Measurements from ENCODE around the gene COMMD3. TPM values are rescaled to one million over a fixed set of nuclear protein-coding genes. Genes with fewer than 3 reads are reported as not detected.

The COMMD3 gene
- total and polyA plus RNA-seq, 9 of the 15 experiments (the other 6 are each of a cell fraction or from before 2014, with no cell fraction given): 50.7 to 217 (median 80.1) TPM

DNA sequence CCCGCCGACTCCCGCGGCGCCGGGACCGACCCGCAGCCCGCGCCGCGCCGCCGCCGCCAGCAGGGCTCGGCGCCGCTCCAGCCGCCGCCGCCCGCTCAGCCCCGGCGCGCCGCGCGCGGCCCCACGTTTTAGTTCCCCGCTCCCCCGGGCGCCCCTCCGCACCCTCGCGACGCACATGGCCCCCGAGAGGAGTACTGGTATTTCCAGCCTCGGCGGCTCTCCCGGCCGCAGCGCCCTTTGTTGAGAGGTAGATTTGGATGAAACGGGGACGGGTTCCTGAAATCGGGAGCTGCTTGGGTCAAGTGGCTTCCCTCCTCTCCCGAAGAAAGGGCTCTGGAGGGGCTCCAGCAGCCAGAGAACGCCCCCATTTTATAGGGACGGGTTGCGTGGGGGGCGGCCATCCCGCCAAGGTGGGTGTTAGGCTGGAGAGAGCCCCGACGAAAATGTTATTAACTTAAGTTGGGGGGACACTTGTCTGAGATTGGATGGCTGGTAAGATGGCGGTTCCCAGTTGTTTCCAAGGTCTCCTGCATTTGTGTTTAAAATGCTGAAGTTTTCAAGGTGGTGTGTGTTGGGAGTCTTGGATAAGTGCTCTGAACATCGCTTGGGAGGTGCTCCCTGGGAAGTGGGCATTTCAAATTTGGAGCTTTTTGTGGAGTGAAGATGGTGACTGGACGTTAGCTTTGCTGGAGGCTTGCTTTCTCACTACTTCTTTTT is 5.9 kb downstream of the COMMD3 start (continued):
- TF ChIP-seq, protein P1, sequence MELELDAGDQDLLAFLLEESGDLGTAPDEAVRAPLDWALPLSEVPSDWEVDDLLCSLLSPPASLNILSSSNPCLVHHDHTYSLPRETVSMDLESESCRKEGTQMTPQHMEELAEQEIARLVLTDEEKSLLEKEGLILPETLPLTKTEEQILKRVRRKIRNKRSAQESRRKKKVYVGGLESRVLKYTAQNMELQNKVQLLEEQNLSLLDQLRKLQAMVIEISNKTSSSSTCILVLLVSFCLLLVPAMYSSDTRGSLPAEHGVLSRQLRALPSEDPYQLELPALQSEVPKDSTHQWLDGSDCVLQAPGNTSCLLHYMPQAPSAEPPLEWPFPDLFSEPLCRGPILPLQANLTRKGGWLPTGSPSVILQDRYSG (tag; conservative IDR thresholded peaks at IDR 0.05; ENCODE audit: low read depth): no peak
- TF ChIP-seq EZH2 (IDR thresholded peaks at IDR 0.05; ENCODE audit: borderline replicate concordance, low read depth, low read length): peak; percentile 100
- TF ChIP-seq RBM17 (IDR thresholded peaks at IDR 0.05; ENCODE audit: borderline replicate concordance, low read depth, low read length): no peak
- peak; percentile 81 for TF ChIP-seq CHD1 (IDR thresholded peaks at IDR 0.05; ENCODE audit: low read length)
- TF ChIP-seq, protein P2, sequence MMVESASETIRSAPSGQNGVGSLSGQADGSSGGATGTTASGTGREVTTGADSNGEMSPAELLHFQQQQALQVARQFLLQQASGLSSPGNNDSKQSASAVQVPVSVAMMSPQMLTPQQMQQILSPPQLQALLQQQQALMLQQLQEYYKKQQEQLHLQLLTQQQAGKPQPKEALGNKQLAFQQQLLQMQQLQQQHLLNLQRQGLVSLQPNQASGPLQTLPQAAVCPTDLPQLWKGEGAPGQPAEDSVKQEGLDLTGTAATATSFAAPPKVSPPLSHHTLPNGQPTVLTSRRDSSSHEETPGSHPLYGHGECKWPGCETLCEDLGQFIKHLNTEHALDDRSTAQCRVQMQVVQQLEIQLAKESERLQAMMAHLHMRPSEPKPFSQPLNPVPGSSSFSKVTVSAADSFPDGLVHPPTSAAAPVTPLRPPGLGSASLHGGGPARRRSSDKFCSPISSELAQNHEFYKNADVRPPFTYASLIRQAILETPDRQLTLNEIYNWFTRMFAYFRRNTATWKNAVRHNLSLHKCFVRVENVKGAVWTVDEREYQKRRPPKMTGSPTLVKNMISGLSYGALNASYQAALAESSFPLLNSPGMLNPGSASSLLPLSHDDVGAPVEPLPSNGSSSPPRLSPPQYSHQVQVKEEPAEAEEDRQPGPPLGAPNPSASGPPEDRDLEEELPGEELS (CRISPR knock-in tag; IDR thresholded peaks at IDR 0.05; ENCODE audit: borderline replicate concordance): no peak
- TF ChIP-seq, protein P3, sequence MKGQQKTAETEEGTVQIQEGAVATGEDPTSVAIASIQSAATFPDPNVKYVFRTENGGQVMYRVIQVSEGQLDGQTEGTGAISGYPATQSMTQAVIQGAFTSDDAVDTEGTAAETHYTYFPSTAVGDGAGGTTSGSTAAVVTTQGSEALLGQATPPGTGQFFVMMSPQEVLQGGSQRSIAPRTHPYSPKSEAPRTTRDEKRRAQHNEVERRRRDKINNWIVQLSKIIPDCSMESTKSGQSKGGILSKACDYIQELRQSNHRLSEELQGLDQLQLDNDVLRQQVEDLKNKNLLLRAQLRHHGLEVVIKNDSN (CRISPR knock-in tag; IDR thresholded peaks at IDR 0.05): no peak
- no peak for TF ChIP-seq ETV6 (IDR thresholded peaks at IDR 0.05; ENCODE audit: borderline replicate concordance in 1 of 2, low read depth in 2 of 2, low read length in 1 of 2)
- no peak for TF ChIP-seq ETV6 (CRISPR knock-in tag; IDR thresholded peaks at IDR 0.05; ENCODE audit: borderline replicate concordance)
- TF ChIP-seq RB1 (IDR thresholded peaks at IDR 0.05; ENCODE audit: low read depth): peak; percentile 34; the same call in 1 of the 2 replicates
- TF ChIP-seq THRA (IDR thresholded peaks at IDR 0.05): no peak
- no peak for TF ChIP-seq ZNF431 (CRISPR knock-in tag; IDR thresholded peaks at IDR 0.05)
- TF ChIP-seq ZSCAN32 (CRISPR knock-in tag; IDR thresholded peaks at IDR 0.05): no peak
- no peak for TF ChIP-seq HMBOX1 (IDR thresholded peaks at IDR 0.05)

All from K562 (cell line).